Measurements from ENCODE around the gene CCDC116.
"Not testable (repeated sequence)": the region's sequence is repeated elsewhere in the genome, so short reads cannot be mapped to it uniquely, and the experiment has no call there.

Gene CCDC116

GRCh38 chr22:21678842-21679241 lies 46.3 kb downstream of the CCDC116 start:
- DNase-seq (ENCODE audit: low read depth in 2 of 2, low spot score in 1 of 2) = not testable (repeated sequence)

- no peak for DNase-seq (ENCODE audit: low read depth in 2 of 2, low spot score in 1 of 2)
These were observed 46.8 kb downstream of the CCDC116 start for GRCh38 chr22:21679383-21679782.

- no peak for DNase-seq (ENCODE audit: low read depth in 2 of 2, low spot score in 1 of 2)
These were observed 48.4 kb downstream of the CCDC116 start for GRCh38 chr22:21680830-21681565.

- no peak for DNase-seq (ENCODE audit: low read depth in 2 of 2, low spot score in 1 of 2)
These were observed 49.2 kb downstream of the CCDC116 start for GRCh38 chr22:21681566-21682370.

- DNase-seq (ENCODE audit: low read depth in 2 of 2, low spot score in 1 of 2) = no peak
These were observed 50.0 kb downstream of the CCDC116 start for GRCh38 chr22:21682385-21683175.

- DNase-seq (ENCODE audit: low read depth in 2 of 2, low spot score in 1 of 2) = no peak
These were observed 50.8 kb downstream of the CCDC116 start for GRCh38 chr22:21683401-21683811.

GRCh38 chr22:21684492-21685163 lies 52.1 kb downstream of the CCDC116 start:
- no peak for DNase-seq (ENCODE audit: low read depth in 2 of 2, low spot score in 1 of 2)

GRCh38 chr22:21685164-21685513 lies 52.6 kb downstream of the CCDC116 start:
- no peak for DNase-seq (ENCODE audit: low read depth in 2 of 2, low spot score in 1 of 2)

- no peak for DNase-seq (ENCODE audit: low read depth in 2 of 2, low spot score in 1 of 2)
These were observed 53.6 kb downstream of the CCDC116 start for GRCh38 chr22:21686193-21686608.
